Endodermal cell (in vitro differentiated cells): ENCODE results near the gene DUSP6. TPM values are rescaled to one million over a fixed set of nuclear protein-coding genes. Genes with fewer than 3 reads are reported as not detected.

Experiments used
- DNase-seq: peaks from one replicate; pipeline ENCODE4 v3.0.0-alpha.2; 2017
- H3K27ac ChIP-seq: 2 replicates; pipeline ENCODE4 v1.5.1; 2013; ENCODE audit warnings: mild to moderate bottlenecking, low read depth, low read length, moderate library complexity
- H3K27me3 ChIP-seq: 2 replicates; pipeline ENCODE4 v1.6.1; 2013; ENCODE audit warnings: mild to moderate bottlenecking, low read length, moderate library complexity; ENCODE audit not compliant: insufficient read depth, control insufficient read depth, poor library complexity, severe bottlenecking
- H3K36me3 ChIP-seq: 2 replicates; pipeline ENCODE4 v1.7.0; 2013; ENCODE audit warnings: mild to moderate bottlenecking, low read length, moderate library complexity; ENCODE audit not compliant: control insufficient read depth, insufficient read depth
- H3K4me1 ChIP-seq: one replicate; pipeline ENCODE4 v1.7.0; 2013; ENCODE audit warnings: low read length; ENCODE audit not compliant: control insufficient read depth, insufficient read depth
- H3K4me3 ChIP-seq: 2 replicates; pipeline ENCODE4 v1.5.1; 2013; ENCODE audit warnings: mild to moderate bottlenecking, low read length, moderate library complexity
- H3K9ac ChIP-seq: 2 replicates; pipeline ENCODE4 v1.6.1; 2013; ENCODE audit warnings: mild to moderate bottlenecking, low read length, moderate library complexity; ENCODE audit not compliant: poor library complexity, severe bottlenecking; ENCODE audit errors: extremely low read depth
- H3K9me3 ChIP-seq: 2 replicates; pipeline ENCODE4 v1.6.1; 2013; ENCODE audit warnings: mild to moderate bottlenecking, low read length, moderate library complexity; ENCODE audit not compliant: control insufficient read depth
- H3K27ac Mint-ChIP-seq: 2 replicates; pipeline ENCODE4 v1.8.0; 2020; ENCODE audit warnings: mixed read lengths
- H3K27me3 Mint-ChIP-seq: 2 replicates; pipeline ENCODE4 v1.8.0; 2021; ENCODE audit warnings: mild to moderate bottlenecking, mixed read lengths; ENCODE audit not compliant: insufficient read depth
- H3K36me3 Mint-ChIP-seq: 2 replicates; pipeline ENCODE4 v1.8.0; 2020; ENCODE audit warnings: low read depth, mixed read lengths
- H3K4me1 Mint-ChIP-seq: 2 replicates; pipeline ENCODE4 v1.8.0; 2020; ENCODE audit warnings: mixed read lengths
- H3K4me3 Mint-ChIP-seq: 2 replicates; pipeline ENCODE4 v1.8.0; 2020; ENCODE audit warnings: mild to moderate bottlenecking, moderate library complexity, mixed read lengths
- H3K9me3 Mint-ChIP-seq: 2 replicates; pipeline ENCODE4 v1.8.0; 2020; ENCODE audit warnings: mild to moderate bottlenecking, mixed read lengths
- CTCF ChIP-seq: fragments of 200-600 bp; sonication (generic); conservative IDR thresholded peaks from 2 replicates; pipeline ENCODE4 v1.5.0; 2021; ENCODE audit warnings: antibody characterized with exemption, mild to moderate bottlenecking
- WGBS, 2 experiments: methylation state at CpG; one replicate each; pipeline versions ENCODE4 v1.1.5 to v1.1.7; 2013; ENCODE audit warnings: missing lambda C conversion rate in 2 of 2, mixed read lengths in 1 of 2; ENCODE audit not compliant: insufficient coverage in 1 of 2, insufficient read length in 1 of 2; 5-methylcytosine and 5-hydroxymethylcytosine counted together
- total RNA-seq, 2 donors: library from RNA; stranded (reverse); fragmentation: NEBNext Ultra II Directional in 1 of 2; extraction: Animal tissue kit (Norgen Biotek cat#: 25700) in 1 of 2; gene quantifications; 2 replicates in 1 of 2; 3 replicates in 1 of 2; pipeline ENCODE4 v1.2.1, GENCODE V29; 2021

DUSP6 gene
- total RNA-seq, 2 donors from 2014 or later, result 85.9 to 123 TPM

- Histone ChIP-seq H3K27ac (no peak overlapping the region), H3K4me3 (no peak overlapping the region), H3K27me3 (no peaks in the 10 kb centered on the region), H3K36me3 (no peaks in the 10 kb centered on the region), H3K9ac (no peak overlapping the region), H3K9me3 (no peaks in the 10 kb centered on the region), H3K4me1 (no peaks in the 10 kb centered on the region)
- no peaks in the 10 kb centered on the region for H3K27me3 Mint-ChIP-seq
- 88 to 89% methylated on average over 3 of the region's 3 CpGs for WGBS, 2 experiments
- no peaks in the 10 kb centered on the region for H3K9me3 Mint-ChIP-seq
- no peak for DNase-seq
- H3K27ac Mint-ChIP-seq, result no peak overlapping the region
- no peak overlapping the region for H3K4me3 Mint-ChIP-seq
- H3K36me3 Mint-ChIP-seq, result no peaks in the 10 kb centered on the region
- H3K4me1 Mint-ChIP-seq, result peaks cover 9% of the 10 kb centered on the region
- no peak for TF ChIP-seq CTCF
Measured at GRCh38 chr12:89309440-89309802, 42.9 kb downstream of the DUSP6 start.

- no peaks in the 10 kb centered on the region for H3K36me3 ChIP-seq
- H3K27ac Mint-ChIP-seq, result no peak overlapping the region
- peaks cover 9% of the 10 kb centered on the region for H3K4me1 Mint-ChIP-seq
- no peak overlapping the region for H3K4me3 Mint-ChIP-seq
- H3K27me3 ChIP-seq, result no peaks in the 10 kb centered on the region
- H3K36me3 Mint-ChIP-seq, result no peaks in the 10 kb centered on the region
- no peaks in the 10 kb centered on the region for H3K4me1 ChIP-seq
- TF ChIP-seq CTCF, result no peak
- H3K4me3 ChIP-seq, result no peak overlapping the region
- H3K27me3 Mint-ChIP-seq, result no peaks in the 10 kb centered on the region
- no peaks in the 10 kb centered on the region for H3K9me3 ChIP-seq
- H3K27ac ChIP-seq, result no peak overlapping the region
- H3K9me3 Mint-ChIP-seq, result no peaks in the 10 kb centered on the region
- 93 to 95% methylated on average over 7 to 9 of the region's 9 CpGs for WGBS, 2 experiments
- H3K9ac ChIP-seq, result no peak overlapping the region
- no peak for DNase-seq
Measured at GRCh38 chr12:89307474-89308253, 44.6 kb downstream of the DUSP6 start.

- Mint-ChIP-seq H3K4me3 (no peak overlapping the region), H3K4me1 (peaks cover 9% of the 10 kb centered on the region), H3K27ac (no peak overlapping the region), H3K36me3 (no peaks in the 10 kb centered on the region), H3K9me3 (no peaks in the 10 kb centered on the region), H3K27me3 (no peaks in the 10 kb centered on the region)
- Histone ChIP-seq H3K4me3 (no peak overlapping the region), H3K9ac (no peak overlapping the region), H3K9me3 (no peaks in the 10 kb centered on the region), H3K36me3 (no peaks in the 10 kb centered on the region), H3K4me1 (no peaks in the 10 kb centered on the region), H3K27ac (no peak overlapping the region), H3K27me3 (no peaks in the 10 kb centered on the region)
- no peak for TF ChIP-seq CTCF
- 75 to 85% methylated on average over 4 to 5 of the region's 5 CpGs for WGBS, 2 experiments
- DNase-seq, result no peak
Measured at GRCh38 chr12:89306827-89307473, 45.4 kb downstream of the DUSP6 start.
